ENCODE measurements around the gene BACE2.

DNA sequence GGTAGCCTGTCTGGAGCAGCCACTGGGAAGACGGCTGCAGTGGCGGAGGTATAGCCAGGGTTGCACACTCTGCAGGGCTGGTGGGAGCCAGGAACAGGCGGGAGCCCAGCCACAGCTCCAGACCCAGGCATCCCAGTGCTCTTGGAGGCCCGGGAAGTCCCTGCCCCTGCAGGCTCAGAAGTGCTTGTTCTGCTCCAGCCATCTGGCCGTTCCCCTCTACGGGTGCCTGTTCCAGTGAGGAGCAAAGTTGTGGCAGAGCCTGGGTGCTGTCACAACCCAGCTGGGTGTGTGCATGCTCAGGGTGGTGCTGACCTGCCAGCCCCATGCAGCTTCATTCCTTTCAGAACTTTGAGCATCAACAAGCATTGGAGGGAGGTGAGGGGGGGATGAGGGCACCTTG, 31.7 kb upstream of the BACE2 start:
- TF ChIP-seq, protein P1, sequence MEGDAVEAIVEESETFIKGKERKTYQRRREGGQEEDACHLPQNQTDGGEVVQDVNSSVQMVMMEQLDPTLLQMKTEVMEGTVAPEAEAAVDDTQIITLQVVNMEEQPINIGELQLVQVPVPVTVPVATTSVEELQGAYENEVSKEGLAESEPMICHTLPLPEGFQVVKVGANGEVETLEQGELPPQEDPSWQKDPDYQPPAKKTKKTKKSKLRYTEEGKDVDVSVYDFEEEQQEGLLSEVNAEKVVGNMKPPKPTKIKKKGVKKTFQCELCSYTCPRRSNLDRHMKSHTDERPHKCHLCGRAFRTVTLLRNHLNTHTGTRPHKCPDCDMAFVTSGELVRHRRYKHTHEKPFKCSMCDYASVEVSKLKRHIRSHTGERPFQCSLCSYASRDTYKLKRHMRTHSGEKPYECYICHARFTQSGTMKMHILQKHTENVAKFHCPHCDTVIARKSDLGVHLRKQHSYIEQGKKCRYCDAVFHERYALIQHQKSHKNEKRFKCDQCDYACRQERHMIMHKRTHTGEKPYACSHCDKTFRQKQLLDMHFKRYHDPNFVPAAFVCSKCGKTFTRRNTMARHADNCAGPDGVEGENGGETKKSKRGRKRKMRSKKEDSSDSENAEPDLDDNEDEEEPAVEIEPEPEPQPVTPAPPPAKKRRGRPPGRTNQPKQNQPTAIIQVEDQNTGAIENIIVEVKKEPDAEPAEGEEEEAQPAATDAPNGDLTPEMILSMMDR (IDR thresholded peaks at IDR 0.05), result no peak
- TF ChIP-seq ZFX (IDR thresholded peaks at IDR 0.05; ENCODE audit: borderline replicate concordance), result no peak

All from 22Rv1 (cell line).